ENCODE results near the gene SLC25A42.

DNA sequence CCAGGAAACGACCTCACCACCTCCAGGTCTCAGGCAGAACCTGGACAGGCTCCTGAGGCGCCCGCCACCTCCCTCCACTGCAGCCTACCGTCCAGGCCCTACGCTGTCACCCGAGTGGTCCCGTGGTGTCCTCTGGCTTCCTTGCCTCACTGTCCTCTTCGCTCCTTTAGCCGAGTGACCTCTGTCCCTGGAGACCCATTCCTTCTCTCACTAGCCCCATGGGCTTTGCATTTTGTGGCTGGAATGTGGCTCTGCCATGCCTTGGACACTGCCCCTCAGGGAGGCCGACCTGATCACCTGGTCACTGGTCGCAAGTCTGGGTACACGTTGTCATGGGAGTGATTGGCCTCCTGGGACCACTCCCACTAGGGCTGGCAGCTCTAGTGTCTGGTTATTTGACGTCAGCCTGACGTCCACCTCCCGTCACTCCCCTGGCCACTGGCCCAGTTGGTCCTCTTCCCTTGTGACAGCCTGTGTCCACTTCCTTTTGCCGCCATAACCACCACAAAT is 17.9 kb downstream of the SLC25A42 start:
- TF ChIP-seq, protein P1, sequence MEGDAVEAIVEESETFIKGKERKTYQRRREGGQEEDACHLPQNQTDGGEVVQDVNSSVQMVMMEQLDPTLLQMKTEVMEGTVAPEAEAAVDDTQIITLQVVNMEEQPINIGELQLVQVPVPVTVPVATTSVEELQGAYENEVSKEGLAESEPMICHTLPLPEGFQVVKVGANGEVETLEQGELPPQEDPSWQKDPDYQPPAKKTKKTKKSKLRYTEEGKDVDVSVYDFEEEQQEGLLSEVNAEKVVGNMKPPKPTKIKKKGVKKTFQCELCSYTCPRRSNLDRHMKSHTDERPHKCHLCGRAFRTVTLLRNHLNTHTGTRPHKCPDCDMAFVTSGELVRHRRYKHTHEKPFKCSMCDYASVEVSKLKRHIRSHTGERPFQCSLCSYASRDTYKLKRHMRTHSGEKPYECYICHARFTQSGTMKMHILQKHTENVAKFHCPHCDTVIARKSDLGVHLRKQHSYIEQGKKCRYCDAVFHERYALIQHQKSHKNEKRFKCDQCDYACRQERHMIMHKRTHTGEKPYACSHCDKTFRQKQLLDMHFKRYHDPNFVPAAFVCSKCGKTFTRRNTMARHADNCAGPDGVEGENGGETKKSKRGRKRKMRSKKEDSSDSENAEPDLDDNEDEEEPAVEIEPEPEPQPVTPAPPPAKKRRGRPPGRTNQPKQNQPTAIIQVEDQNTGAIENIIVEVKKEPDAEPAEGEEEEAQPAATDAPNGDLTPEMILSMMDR (IDR thresholded peaks at IDR 0.05): no peak
- no peak for TF ChIP-seq POLR2A (IDR thresholded peaks at IDR 0.05)
